A673 (cell line): Measurements from ENCODE around the gene DIS3L2. TPM values are rescaled to one million over a fixed set of nuclear protein-coding genes. Genes with fewer than 3 reads are reported as not detected.

Experiments used
- BruUV-seq: library from RNA; stranded (reverse); fragments of 400-500 nt; replicated peaks from 2 replicates; lab custom pipeline; 2021; lab: Mats Ljungman, UMichigan
- CTCF ChIA-PET: fragments of 300-600 bp; sonication (Branson Sonifier 250); formaldehyde crosslinking; loops from one replicate; lab custom pipeline; 2022; ENCODE audit warnings: antibody characterized with exemption; lab: Charles Lee
- POLR2A ChIA-PET: fragments of 300-600 bp; sonication (Branson Sonifier 250); formaldehyde crosslinking; loops from one replicate; lab custom pipeline; 2022; ENCODE audit warnings: antibody characterized with exemption; ENCODE audit not compliant: low non-redundant PET; lab: Charles Lee
- DNase-seq: peaks from one replicate; pipeline ENCODE4 v3.0.0-alpha.2; 2015; ENCODE audit warnings: low spot score
- H3K27ac ChIP-seq: fragments of 200-600 bp; sonication (generic); 2 replicates; pipeline ENCODE4 v1.5.1; 2016; ENCODE audit warnings: mixed run types, low read depth, mild to moderate bottlenecking, mixed read lengths, antibody characterized with exemption, low read length; ENCODE audit not compliant: poor library complexity, severe bottlenecking
- H3K27me3 ChIP-seq: fragments of 200-600 bp; sonication (generic); replicated peaks from 2 replicates; pipeline ENCODE4 v1.6.1; 2017; ENCODE audit warnings: mixed run types, low read depth, mild to moderate bottlenecking, mixed read lengths, antibody characterized with exemption, low read length; ENCODE audit not compliant: insufficient read depth, poor library complexity
- H3K36me3 ChIP-seq: fragments of 200-600 bp; sonication (generic); 2 replicates; pipeline ENCODE4 v1.6.1; 2016; ENCODE audit warnings: mixed run types, mild to moderate bottlenecking, mixed read lengths, antibody characterized with exemption, low read length; ENCODE audit not compliant: insufficient read depth, poor library complexity, severe bottlenecking
- H3K4me1 ChIP-seq: fragments of 200-600 bp; sonication (generic); 2 replicates; pipeline ENCODE4 v1.6.1; 2017; ENCODE audit warnings: mixed run types, mild to moderate bottlenecking, mixed read lengths, antibody characterized with exemption, low read length; ENCODE audit not compliant: insufficient read depth, poor library complexity, severe bottlenecking
- H3K4me3 ChIP-seq: fragments of 200-600 bp; sonication (generic); 2 replicates; pipeline ENCODE4 v1.5.1; 2016; ENCODE audit warnings: low read depth, mixed run types, mild to moderate bottlenecking, mixed read lengths, low read length; ENCODE audit not compliant: poor library complexity, severe bottlenecking
- H3K9me3 ChIP-seq: fragments of 200-600 bp; sonication (generic); 2 replicates; pipeline ENCODE4 v1.6.1; 2016; ENCODE audit warnings: mixed run types, low read depth, mild to moderate bottlenecking, mixed read lengths, antibody characterized with exemption, low read length; ENCODE audit not compliant: poor library complexity, severe bottlenecking
- EZH2 ChIP-seq: fragments of 200-600 bp; sonication (generic); IDR thresholded peaks from 2 replicates; pipeline ENCODE4 v1.6.1; 2017; ENCODE audit warnings: borderline replicate concordance, low read depth, mild to moderate bottlenecking, mixed read lengths, antibody characterized with exemption, low read length; ENCODE audit not compliant: poor library complexity, severe bottlenecking
- intact Hi-C: fragments of 100-400 bp; cut with micrococcal nuclease; formaldehyde crosslinking; loops from one replicate; pipeline ENCODE4 v1.10.0; 2022; ENCODE audit not compliant: unreplicated experiment
- total RNA-seq: library from RNA; stranded (reverse); gene quantifications from 2 replicates; pipeline ENCODE4 v1.2.3, GENCODE V29; 2021
- TF ChIP-seq, protein P1 (sequence below): fragments of 300-800, 200-600 bp; sonication (generic); conservative IDR thresholded peaks from 2 replicates; pipeline ENCODE4 v1.5.1; 2017; ENCODE audit warnings: low read depth, mild to moderate bottlenecking, antibody characterized with exemption, low read length, moderate library complexity, mixed read lengths

The DIS3L2 gene
- total RNA-seq, 1 experiment from 2014 or later = 38.7 TPM

DNA sequence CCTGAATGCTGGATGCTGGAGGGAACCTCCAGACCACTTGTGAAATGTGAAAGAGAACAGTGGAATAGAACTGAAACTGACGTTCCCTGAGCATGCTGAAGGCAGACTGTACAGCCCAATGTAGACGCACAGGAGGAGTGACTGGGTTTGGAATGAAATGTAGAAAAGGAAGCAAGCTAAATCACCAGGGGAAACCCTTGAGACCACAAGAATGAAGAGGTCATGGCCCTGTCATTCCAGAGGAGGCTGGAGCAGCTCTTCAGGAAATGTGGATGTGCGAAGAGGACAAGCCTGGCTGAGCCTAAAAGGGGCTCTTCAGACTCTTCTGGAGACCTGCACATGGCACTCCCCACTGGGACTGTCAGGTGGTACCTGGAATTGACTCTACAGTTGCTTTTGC lies 298.6 kb downstream of the DIS3L2 start:
- intact Hi-C loops = no loop called here
- no peak for DNase-seq

DNA sequence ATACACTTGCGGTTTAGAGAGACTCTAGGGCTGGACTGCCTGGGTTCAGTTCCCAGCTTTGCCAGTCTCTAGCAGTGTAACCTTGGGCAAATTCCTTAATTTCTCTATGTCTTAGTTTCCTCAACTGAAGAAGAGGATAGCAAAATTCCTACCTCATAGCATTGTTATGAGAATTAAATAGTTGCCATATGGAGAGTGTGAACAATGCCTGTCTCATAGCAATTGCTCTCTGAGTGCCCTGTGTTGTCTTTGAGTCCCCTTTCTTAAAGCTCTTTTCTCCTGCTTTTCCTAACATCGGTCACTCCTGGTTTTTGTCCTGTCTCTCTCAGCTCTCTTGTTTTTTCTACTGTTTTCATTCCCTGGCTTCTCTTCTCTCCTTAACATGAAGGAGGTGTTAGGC lies 300.3 kb downstream of the DIS3L2 start:
- CTCF ChIA-PET = interaction anchor here (0.6 kb wide), 1 partner anchor 461 kb away, joined by 4 read pairs; no protein-coding TSS in a partner anchor
- BruUV-seq = no TSS peak
- Histone ChIP-seq H3K27ac (no peak overlapping the region), H3K27me3 (no peaks in the 10 kb centered on the region), H3K9me3 (no peaks in the 10 kb centered on the region), H3K4me1 (no peaks in the 10 kb centered on the region), H3K4me3 (no peak overlapping the region), H3K36me3 (no peaks in the 10 kb centered on the region)
- no peak for TF ChIP-seq EZH2
- TF ChIP-seq, protein P1, sequence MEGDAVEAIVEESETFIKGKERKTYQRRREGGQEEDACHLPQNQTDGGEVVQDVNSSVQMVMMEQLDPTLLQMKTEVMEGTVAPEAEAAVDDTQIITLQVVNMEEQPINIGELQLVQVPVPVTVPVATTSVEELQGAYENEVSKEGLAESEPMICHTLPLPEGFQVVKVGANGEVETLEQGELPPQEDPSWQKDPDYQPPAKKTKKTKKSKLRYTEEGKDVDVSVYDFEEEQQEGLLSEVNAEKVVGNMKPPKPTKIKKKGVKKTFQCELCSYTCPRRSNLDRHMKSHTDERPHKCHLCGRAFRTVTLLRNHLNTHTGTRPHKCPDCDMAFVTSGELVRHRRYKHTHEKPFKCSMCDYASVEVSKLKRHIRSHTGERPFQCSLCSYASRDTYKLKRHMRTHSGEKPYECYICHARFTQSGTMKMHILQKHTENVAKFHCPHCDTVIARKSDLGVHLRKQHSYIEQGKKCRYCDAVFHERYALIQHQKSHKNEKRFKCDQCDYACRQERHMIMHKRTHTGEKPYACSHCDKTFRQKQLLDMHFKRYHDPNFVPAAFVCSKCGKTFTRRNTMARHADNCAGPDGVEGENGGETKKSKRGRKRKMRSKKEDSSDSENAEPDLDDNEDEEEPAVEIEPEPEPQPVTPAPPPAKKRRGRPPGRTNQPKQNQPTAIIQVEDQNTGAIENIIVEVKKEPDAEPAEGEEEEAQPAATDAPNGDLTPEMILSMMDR = no peak
- no peak for DNase-seq
- intact Hi-C loops = no loop called here
- POLR2A ChIA-PET = no interaction called here

More for the DNA sequence above, 298.6 kb downstream of the DIS3L2 start:
- POLR2A ChIA-PET = interaction anchor here (0.6 kb wide), 1 partner anchor 45 kb away, joined by 3 read pairs; no protein-coding TSS in a partner anchor
- no peak overlapping the region for H3K4me3 ChIP-seq
- H3K27me3 ChIP-seq = no peaks in the 10 kb centered on the region
- no peak for TF ChIP-seq EZH2
- TF ChIP-seq, protein P1 = no peak
- CTCF ChIA-PET = no interaction called here
- H3K27ac ChIP-seq = no peak overlapping the region
- no peaks in the 10 kb centered on the region for H3K9me3 ChIP-seq
- BruUV-seq = no TSS peak
- no peaks in the 10 kb centered on the region for H3K36me3 ChIP-seq
- H3K4me1 ChIP-seq = no peaks in the 10 kb centered on the region

DNA sequence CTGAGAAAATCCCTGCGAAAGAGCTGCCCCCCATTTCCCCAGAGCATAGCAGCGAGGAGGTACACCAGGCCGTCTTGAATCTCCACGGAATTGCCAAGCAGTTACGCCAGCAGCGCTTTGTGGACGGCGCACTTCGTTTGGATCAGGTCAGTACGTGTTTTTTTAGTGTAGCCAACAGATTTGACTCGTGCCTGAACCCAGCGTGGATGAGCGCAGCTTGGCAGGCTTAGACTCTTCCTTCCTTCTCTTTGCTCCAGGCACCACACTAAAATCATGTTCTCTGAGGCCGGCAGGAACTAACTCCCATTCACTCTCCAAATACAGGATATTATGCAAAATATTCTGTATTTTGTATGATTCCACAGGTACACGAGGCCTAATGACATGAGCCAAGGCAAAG lies 301.8 kb downstream of the DIS3L2 start:
- TF ChIP-seq, protein P1 = no peak
- TF ChIP-seq EZH2 = no peak
- intact Hi-C loops = no loop called here
- Histone ChIP-seq H3K27ac (no peak overlapping the region), H3K27me3 (no peaks in the 10 kb centered on the region), H3K4me1 (no peaks in the 10 kb centered on the region), H3K36me3 (no peaks in the 10 kb centered on the region), H3K9me3 (no peaks in the 10 kb centered on the region), H3K4me3 (no peak overlapping the region)
- POLR2A ChIA-PET = no interaction called here
- BruUV-seq = no TSS peak
- CTCF ChIA-PET = no interaction called here
- no peak for DNase-seq
